H1 (cell line): Measurements from ENCODE around the gene TMEM244. TPM values are rescaled to one million over a fixed set of nuclear protein-coding genes. Genes with fewer than 3 reads are reported as not detected.

Experiments used
- ATF2 ChIP-seq: IDR thresholded peaks from 2 replicates; pipeline ENCODE4 v1.6.1; 2012; ENCODE audit warnings: low read length, inconsistent platforms
- EZH2 ChIP-seq: fragments of 200-600 bp; sonication (generic); IDR thresholded peaks from 2 replicates; pipeline ENCODE4 v1.7.1; 2012; ENCODE audit warnings: low read depth, mild to moderate bottlenecking, moderate library complexity, low read length, inconsistent platforms; ENCODE audit not compliant: severe bottlenecking
- JUND ChIP-seq: IDR thresholded peaks from 2 replicates; pipeline ENCODE4 v1.6.1; 2011; ENCODE audit warnings: mild to moderate bottlenecking, improper control_type of control experiment, low read length
- KDM1A ChIP-seq: fragments of 200-600, 300-600 bp; sonication (generic); IDR thresholded peaks from 2 replicates; pipeline ENCODE4 v1.7.1; 2016; ENCODE audit warnings: mild to moderate bottlenecking, low read length, borderline replicate concordance
- NRF1 ChIP-seq: IDR thresholded peaks from 2 replicates; pipeline ENCODE4 v1.6.1; 2011; ENCODE audit warnings: mild to moderate bottlenecking, low read depth, low read length, improper control_type of control experiment
- RBBP5 ChIP-seq: IDR thresholded peaks from 2 replicates; pipeline ENCODE4 v1.7.1; 2012; ENCODE audit warnings: low read depth, mild to moderate bottlenecking, inconsistent platforms, low read length, moderate library complexity, borderline replicate concordance
- SP1 ChIP-seq: IDR thresholded peaks from 2 replicates; pipeline ENCODE4 v1.6.1; 2011; ENCODE audit warnings: low read depth, low read length
- SUZ12 ChIP-seq: fragments of 200-600 bp; sonication (generic); IDR thresholded peaks from 2 replicates; pipeline ENCODE4 v1.6.1; 2012; ENCODE audit warnings: mild to moderate bottlenecking, inconsistent platforms, low read length, moderate library complexity, mixed read lengths
- TBP ChIP-seq: IDR thresholded peaks from 2 replicates; pipeline ENCODE4 v1.6.1; 2011; ENCODE audit warnings: low read depth, low read length, improper control_type of control experiment
- polyA plus RNA-seq, 7 experiments: library from polyadenylated mRNA; depleted of rRNA in 3 of 7; stranded (reverse) in 5 of 7; unstranded in 2 of 7; fragments of >200 nt in 5 of 7; fragments of 200-250 nt in 2 of 7; gene quantifications; 1 replicate in 5 of 7; 2 replicates in 1 of 7; 4 replicates in 1 of 7; pipeline versions ENCODE4 v1.2.1 to v1.2.3, GENCODE V29; 2011 to 2013; ENCODE audit warnings: missing spikeins in 2 of 7, mixed read lengths in 2 of 7
- total RNA-seq: library from RNA; stranded (reverse); fragmentation: NEBNext Ultra II Directional; extraction: Animal tissue kit (Norgen Biotek cat#: 25700); gene quantifications from 2 replicates; pipeline ENCODE4 v1.2.1, GENCODE V29; 2021

Gene TMEM244
- total and polyA plus RNA-seq, 2 of the 8 experiments (the other 6 are each of a cell fraction or from before 2014, with no cell fraction given) = not detected

GRCh38 chr6:129886401-129887155 is 25.5 kb upstream of the TMEM244 start (continued):
- TF ChIP-seq ATF2 (no peak), SP1 (no peak), TBP (no peak), EZH2 (no peak), RBBP5 (no peak), NRF1 (no peak), SUZ12 (no peak), JUND (no peak), KDM1A (no peak)
